Umbilical cord (tissue), 2 donors: ENCODE data around the gene OR4C16. TPM values are rescaled to one million over a fixed set of nuclear protein-coding genes. Genes with fewer than 3 reads are reported as not detected.

Source experiments
- DNase-seq: peaks from one replicate; pipeline ENCODE4 v3.0.0-alpha.2; 2015; ENCODE audit warnings: low spot score
- total RNA-seq: library from RNA; depleted of rRNA; stranded (reverse); fragments of >200 nt; gene quantifications from one replicate; pipeline ENCODE4 v1.2.3, GENCODE V29; 2014; ENCODE audit warnings: low replicate concordance; ENCODE audit not compliant: insufficient read depth

The OR4C16 gene
- 9.6 TPM for total RNA-seq

GRCh38 chr11:55571828-55572227 lies at the start of gene OR4C16:
Gene OR4C16 (plus strand): TSS chr11:55572128. CDS start chr11:55572128, 0 bp downstream.
- DNase-seq: no peak

GRCh38 chr11:55554169-55554568 lies 17.8 kb upstream of the OR4C16 start, which contains the start of gene OR4C15:
Gene OR4C15 (plus strand): TSS chr11:55554469. CDS start chr11:55554469, 0 bp downstream.
- no peak for DNase-seq

- DNase-seq: no peak
Observed at GRCh38 chr11:55572548-55572947, 620 bp downstream of the OR4C16 start.

- DNase-seq: no peak
Observed at GRCh38 chr11:55607545-55607944, 35.6 kb downstream of the OR4C16 start, which contains the start of gene OR4C11. Gene OR4C11 (minus strand): TSS chr11:55607645. CDS start chr11:55604373, 3,272 bp downstream.

Other genes starting within 250 kb of the OR4C16 start
- 4.8 TPM for gene OR4A16, start 228.9 kb upstream of the OR4C16 start, total RNA-seq
- gene OR4A15, start 204.2 kb upstream of the OR4C16 start, total RNA-seq: 5.1 TPM
- gene OR4C15, start 17.7 kb upstream of the OR4C16 start, total RNA-seq: not detected
- 6.3 TPM for gene OR4C11, start 35.5 kb downstream of the OR4C16 start, total RNA-seq
- gene OR4P4, start 63.0 kb downstream of the OR4C16 start, total RNA-seq: 3.6 TPM
- gene OR4S2, start 76.2 kb downstream of the OR4C16 start, total RNA-seq: 0.48 TPM
- gene OR4C6, start 90.1 kb downstream of the OR4C16 start, total RNA-seq: 0.72 TPM
- 9.9 TPM for gene OR5D13, start 201.3 kb downstream of the OR4C16 start, total RNA-seq
- 1.9 TPM for gene OR5D14, start 223.4 kb downstream of the OR4C16 start, total RNA-seq
- gene OR5L1, start 239.2 kb downstream of the OR4C16 start, total RNA-seq: 1.7 TPM
- 2.2 TPM for gene OR5D18, start 247.5 kb downstream of the OR4C16 start, total RNA-seq